ENCODE measurements around the gene RAD18.

Gene RAD18

GRCh38 chr3:8884630-8885290, 78.5 kb downstream of the RAD18 start:
- no peak for DNase-seq
- in situ Hi-C loops (cut with MboI; ENCODE audit: low pct_unique_long_range_greater_than_20kb, low sequenced_read_pairs) = no loop called here

- DNase-seq = no peak
- in situ Hi-C loops (cut with MboI; ENCODE audit: low pct_unique_long_range_greater_than_20kb, low sequenced_read_pairs) = no loop called here
Observed at GRCh38 chr3:8882642-8883041, 80.6 kb downstream of the RAD18 start.

GRCh38 chr3:8882171-8882593, 81.1 kb downstream of the RAD18 start:
- no peak for DNase-seq

GRCh38 chr3:8879347-8879944, 83.8 kb downstream of the RAD18 start:
- DNase-seq = no peak
- in situ Hi-C loops (cut with MboI; ENCODE audit: low pct_unique_long_range_greater_than_20kb, low sequenced_read_pairs) = no loop called here

More at GRCh38 chr3:8882171-8882593, 81.1 kb downstream of the RAD18 start:
- in situ Hi-C loops (cut with MboI; ENCODE audit: low pct_unique_long_range_greater_than_20kb, low sequenced_read_pairs) = no loop called here

- in situ Hi-C loops (cut with MboI; ENCODE audit: low pct_unique_long_range_greater_than_20kb, low sequenced_read_pairs) = no loop called here
- no peak for DNase-seq
Observed at GRCh38 chr3:8875836-8876235, 87.4 kb downstream of the RAD18 start.

- DNase-seq = no peak
- in situ Hi-C loops (cut with MboI; ENCODE audit: low pct_unique_long_range_greater_than_20kb, low sequenced_read_pairs) = no loop called here
Observed at GRCh38 chr3:8873740-8874139, 89.5 kb downstream of the RAD18 start.

- no peak for DNase-seq
- in situ Hi-C loops (cut with MboI; ENCODE audit: low pct_unique_long_range_greater_than_20kb, low sequenced_read_pairs) = no loop called here
Observed at GRCh38 chr3:8872261-8872660, 91.0 kb downstream of the RAD18 start.

GRCh38 chr3:8871306-8871705, 92.0 kb downstream of the RAD18 start:
- no peak for DNase-seq
- in situ Hi-C loops (cut with MboI; ENCODE audit: low pct_unique_long_range_greater_than_20kb, low sequenced_read_pairs) = no loop called here

GRCh38 chr3:8870134-8870533, 93.1 kb downstream of the RAD18 start:
- no peak for DNase-seq
- in situ Hi-C loops (cut with MboI; ENCODE audit: low pct_unique_long_range_greater_than_20kb, low sequenced_read_pairs) = no loop called here

- in situ Hi-C loops (cut with MboI; ENCODE audit: low pct_unique_long_range_greater_than_20kb, low sequenced_read_pairs) = no loop called here
- DNase-seq = no peak
Observed at GRCh38 chr3:8869613-8870012, 93.7 kb downstream of the RAD18 start.

GRCh38 chr3:8868996-8869395, 94.3 kb downstream of the RAD18 start:
- no peak for DNase-seq

GRCh38 chr3:8867646-8868045, 95.6 kb downstream of the RAD18 start:
- in situ Hi-C loops (cut with MboI; ENCODE audit: low pct_unique_long_range_greater_than_20kb, low sequenced_read_pairs) = no loop called here
- DNase-seq = no peak

More at GRCh38 chr3:8868996-8869395, 94.3 kb downstream of the RAD18 start:
- in situ Hi-C loops (cut with MboI; ENCODE audit: low pct_unique_long_range_greater_than_20kb, low sequenced_read_pairs) = no loop called here

- in situ Hi-C loops (cut with MboI; ENCODE audit: low pct_unique_long_range_greater_than_20kb, low sequenced_read_pairs) = no loop called here
- DNase-seq = no peak
Observed at GRCh38 chr3:8865697-8866096, 97.6 kb downstream of the RAD18 start.

GRCh38 chr3:8864402-8865350, 98.6 kb downstream of the RAD18 start:
- no peak for DNase-seq
- in situ Hi-C loops (cut with MboI; ENCODE audit: low pct_unique_long_range_greater_than_20kb, low sequenced_read_pairs) = no loop called here

GRCh38 chr3:8863891-8864290, 99.4 kb downstream of the RAD18 start:
- DNase-seq = no peak
- in situ Hi-C loops (cut with MboI; ENCODE audit: low pct_unique_long_range_greater_than_20kb, low sequenced_read_pairs) = no loop called here

- DNase-seq = no peak
- in situ Hi-C loops (cut with MboI; ENCODE audit: low pct_unique_long_range_greater_than_20kb, low sequenced_read_pairs) = no loop called here
Observed at GRCh38 chr3:8857720-8858367, 105.4 kb downstream of the RAD18 start.

- DNase-seq = no peak
- in situ Hi-C loops (cut with MboI; ENCODE audit: low pct_unique_long_range_greater_than_20kb, low sequenced_read_pairs) = no loop called here
Observed at GRCh38 chr3:8856721-8857120, 106.6 kb downstream of the RAD18 start.

- DNase-seq = no peak
- in situ Hi-C loops (cut with MboI; ENCODE audit: low pct_unique_long_range_greater_than_20kb, low sequenced_read_pairs) = no loop called here
Observed at GRCh38 chr3:8856071-8856470, 107.2 kb downstream of the RAD18 start.

GRCh38 chr3:8854656-8855055, 108.6 kb downstream of the RAD18 start:
- in situ Hi-C loops (cut with MboI; ENCODE audit: low pct_unique_long_range_greater_than_20kb, low sequenced_read_pairs) = no loop called here
- DNase-seq = no peak

- DNase-seq = no peak
- in situ Hi-C loops (cut with MboI; ENCODE audit: low pct_unique_long_range_greater_than_20kb, low sequenced_read_pairs) = no loop called here
Observed at GRCh38 chr3:8853081-8853480, 110.2 kb downstream of the RAD18 start.
